ENCODE measurements around the gene TUT7.

Gene TUT7

DNA sequence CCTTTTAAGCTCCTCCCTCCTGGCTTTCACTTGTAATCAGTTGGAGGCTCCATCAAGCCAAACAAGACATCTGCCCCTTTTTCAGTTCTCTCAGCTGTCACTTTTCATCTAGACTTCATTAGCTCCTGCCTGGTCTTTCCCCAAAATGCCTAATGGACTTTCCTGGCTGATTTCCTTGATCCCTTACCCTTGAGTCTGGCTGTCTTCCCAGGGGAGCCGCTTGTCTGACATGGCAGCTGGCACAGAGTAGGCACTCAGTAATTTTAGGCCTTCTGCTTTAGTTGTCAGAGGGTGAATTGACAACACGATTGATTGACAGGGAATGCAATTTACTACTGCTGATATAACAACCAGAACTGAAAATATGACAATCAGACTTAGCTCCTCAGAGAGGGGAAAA, 96.8 kb downstream of the TUT7 start:
- DNase-seq (ENCODE audit: low spot score): no peak

DNA sequence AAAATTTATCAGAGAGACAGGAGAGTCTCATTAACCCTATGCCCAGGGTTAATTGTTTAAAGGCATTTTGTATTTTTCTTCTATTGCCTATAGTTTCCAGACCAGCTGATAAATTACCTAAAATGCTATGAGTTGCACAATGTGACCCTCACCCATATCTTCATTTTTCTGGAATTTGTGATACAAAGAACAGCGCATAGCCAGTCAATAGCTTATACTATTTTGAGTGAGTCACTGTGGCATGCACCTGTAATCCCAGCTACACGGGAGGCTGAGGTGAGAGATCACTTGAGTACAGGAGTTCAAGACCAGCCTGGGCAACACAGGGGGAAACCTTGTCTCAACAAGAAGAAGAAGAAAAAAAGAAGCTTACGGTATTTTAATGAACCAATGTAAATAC, 97.6 kb downstream of the TUT7 start:
- no peak for DNase-seq (ENCODE audit: low spot score)

- DNase-seq (ENCODE audit: low spot score): no peak
Observed at GRCh38 chr9:86253577-86253976, 100.6 kb downstream of the TUT7 start.

GRCh38 chr9:86252870-86253269, 101.3 kb downstream of the TUT7 start:
- DNase-seq (ENCODE audit: low spot score): no peak

- no peak for DNase-seq (ENCODE audit: low spot score)
Observed at GRCh38 chr9:86250123-86250522, 104.1 kb downstream of the TUT7 start.

DNA sequence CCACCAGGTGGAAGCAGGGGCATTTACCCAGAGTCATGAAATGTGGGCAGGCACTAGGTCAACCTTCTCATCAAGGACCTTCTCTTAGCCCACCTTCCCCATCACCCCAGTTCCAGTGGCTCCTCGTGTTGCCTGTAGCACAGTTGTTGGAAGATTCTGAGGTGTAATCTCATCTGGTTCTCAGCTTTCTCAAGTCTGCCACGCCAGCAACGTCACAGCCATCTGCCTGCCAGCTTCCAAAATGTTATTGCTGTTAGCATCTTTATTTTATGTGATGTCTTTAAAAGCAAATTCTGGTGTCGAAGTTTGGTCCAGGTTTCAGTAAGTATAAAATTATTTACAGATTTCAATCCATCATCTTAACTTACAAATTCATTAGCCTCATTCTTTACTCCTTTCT, 105.5 kb downstream of the TUT7 start:
- DNase-seq (ENCODE audit: low spot score): no peak

DNA sequence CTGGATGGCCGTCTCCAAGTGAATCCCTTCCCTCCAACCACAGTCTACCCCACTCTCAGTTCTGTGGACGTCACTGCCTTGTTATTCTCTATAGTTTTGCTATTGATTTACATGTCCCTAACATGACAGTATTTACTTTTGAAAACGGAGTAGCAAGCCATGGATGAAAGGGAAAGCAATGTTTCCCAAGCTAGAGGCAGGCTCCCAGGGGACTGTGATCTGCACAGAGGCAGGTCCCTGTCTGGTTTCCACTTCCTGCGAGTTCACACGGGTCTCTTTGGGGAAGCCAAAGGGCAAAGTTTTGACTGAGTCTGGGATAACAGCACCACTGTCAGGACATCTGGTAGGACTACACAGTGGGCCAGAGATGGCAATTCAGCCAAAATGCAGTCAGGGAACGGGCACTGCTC, 107.5 kb downstream of the TUT7 start:
- DNase-seq (ENCODE audit: low spot score): no peak

GRCh38 chr9:86242071-86242470, 112.1 kb downstream of the TUT7 start:
- no peak for DNase-seq (ENCODE audit: low spot score)

GRCh38 chr9:86241216-86241615, 113.0 kb downstream of the TUT7 start:
- no peak for DNase-seq (ENCODE audit: low spot score)

GRCh38 chr9:86238861-86239770, 115.1 kb downstream of the TUT7 start:
- DNase-seq (ENCODE audit: low spot score): no peak

Data from CD4-positive, alpha-beta T cell treated with Interleukin-15 for 4 hours (primary cell).